C4-2B (cell line): ENCODE results near the gene NTRK1.

Experiments
- ZFX ChIP-seq: fragments of 450-650 bp; IDR thresholded peaks from 2 replicates; pipeline ENCODE4 v1.6.1; 2017
- TF ChIP-seq, protein P1 (sequence below): fragments of 450-650 bp; conservative IDR thresholded peaks from 2 replicates; pipeline ENCODE4 v1.5.1; 2017; ENCODE audit warnings: mild to moderate bottlenecking

DNA sequence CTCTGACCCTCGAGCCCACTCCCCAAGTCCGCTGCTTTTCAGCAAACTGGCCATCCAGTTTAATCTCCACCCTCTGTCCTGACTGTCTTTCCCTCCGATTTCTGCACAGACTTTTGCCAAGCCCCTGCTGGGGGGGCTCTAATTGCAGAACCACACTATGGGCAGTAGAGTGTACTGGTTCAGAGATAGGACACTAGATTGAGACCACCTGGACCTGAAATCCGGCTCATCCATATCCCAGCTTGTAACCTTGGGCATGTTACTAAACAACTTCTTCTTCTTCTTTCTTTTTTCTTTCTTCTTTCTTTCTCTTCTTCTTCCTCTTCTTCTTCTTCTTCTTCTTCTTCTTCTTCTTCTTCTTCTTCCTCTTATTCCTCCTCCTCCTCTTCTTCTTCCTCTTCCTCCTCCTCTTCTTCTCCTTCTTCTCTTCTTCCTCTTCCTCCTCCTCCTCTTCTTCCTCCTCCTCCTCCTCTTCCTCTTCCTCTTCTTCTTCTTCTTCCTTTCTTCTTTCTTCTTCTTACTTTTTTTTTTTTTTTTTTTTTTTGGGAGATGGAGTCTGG is 67.5 kb downstream of the NTRK1 start:
- TF ChIP-seq, protein P1, sequence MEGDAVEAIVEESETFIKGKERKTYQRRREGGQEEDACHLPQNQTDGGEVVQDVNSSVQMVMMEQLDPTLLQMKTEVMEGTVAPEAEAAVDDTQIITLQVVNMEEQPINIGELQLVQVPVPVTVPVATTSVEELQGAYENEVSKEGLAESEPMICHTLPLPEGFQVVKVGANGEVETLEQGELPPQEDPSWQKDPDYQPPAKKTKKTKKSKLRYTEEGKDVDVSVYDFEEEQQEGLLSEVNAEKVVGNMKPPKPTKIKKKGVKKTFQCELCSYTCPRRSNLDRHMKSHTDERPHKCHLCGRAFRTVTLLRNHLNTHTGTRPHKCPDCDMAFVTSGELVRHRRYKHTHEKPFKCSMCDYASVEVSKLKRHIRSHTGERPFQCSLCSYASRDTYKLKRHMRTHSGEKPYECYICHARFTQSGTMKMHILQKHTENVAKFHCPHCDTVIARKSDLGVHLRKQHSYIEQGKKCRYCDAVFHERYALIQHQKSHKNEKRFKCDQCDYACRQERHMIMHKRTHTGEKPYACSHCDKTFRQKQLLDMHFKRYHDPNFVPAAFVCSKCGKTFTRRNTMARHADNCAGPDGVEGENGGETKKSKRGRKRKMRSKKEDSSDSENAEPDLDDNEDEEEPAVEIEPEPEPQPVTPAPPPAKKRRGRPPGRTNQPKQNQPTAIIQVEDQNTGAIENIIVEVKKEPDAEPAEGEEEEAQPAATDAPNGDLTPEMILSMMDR = no peak; the same call in 1 of the 2 replicates
- TF ChIP-seq ZFX = no peak
